AG10803 (cell line): ENCODE data around the gene SCAF1.

Source experiments
- DNase-seq: peaks from one replicate; pipeline ENCODE4 v3.0.0; 2010; ENCODE audit warnings: low read depth
- H3K4me3 ChIP-seq: 2 replicates; pipeline ENCODE4 v1.5.1; 2011; ENCODE audit warnings: mild to moderate bottlenecking, low read length, control low read depth
- TF ChIP-seq, protein P1 (sequence below): conservative IDR thresholded peaks from 2 replicates; pipeline ENCODE4 v1.5.1; 2011; ENCODE audit warnings: mild to moderate bottlenecking, low read length, control low read depth, inconsistent platforms

Gene SCAF1

GRCh38 chr19:49684983-49685553, 43.1 kb downstream of the SCAF1 start:
- no peak for DNase-seq
- no peak overlapping the region for H3K4me3 ChIP-seq
- TF ChIP-seq, protein P1, sequence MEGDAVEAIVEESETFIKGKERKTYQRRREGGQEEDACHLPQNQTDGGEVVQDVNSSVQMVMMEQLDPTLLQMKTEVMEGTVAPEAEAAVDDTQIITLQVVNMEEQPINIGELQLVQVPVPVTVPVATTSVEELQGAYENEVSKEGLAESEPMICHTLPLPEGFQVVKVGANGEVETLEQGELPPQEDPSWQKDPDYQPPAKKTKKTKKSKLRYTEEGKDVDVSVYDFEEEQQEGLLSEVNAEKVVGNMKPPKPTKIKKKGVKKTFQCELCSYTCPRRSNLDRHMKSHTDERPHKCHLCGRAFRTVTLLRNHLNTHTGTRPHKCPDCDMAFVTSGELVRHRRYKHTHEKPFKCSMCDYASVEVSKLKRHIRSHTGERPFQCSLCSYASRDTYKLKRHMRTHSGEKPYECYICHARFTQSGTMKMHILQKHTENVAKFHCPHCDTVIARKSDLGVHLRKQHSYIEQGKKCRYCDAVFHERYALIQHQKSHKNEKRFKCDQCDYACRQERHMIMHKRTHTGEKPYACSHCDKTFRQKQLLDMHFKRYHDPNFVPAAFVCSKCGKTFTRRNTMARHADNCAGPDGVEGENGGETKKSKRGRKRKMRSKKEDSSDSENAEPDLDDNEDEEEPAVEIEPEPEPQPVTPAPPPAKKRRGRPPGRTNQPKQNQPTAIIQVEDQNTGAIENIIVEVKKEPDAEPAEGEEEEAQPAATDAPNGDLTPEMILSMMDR = no peak

DNA sequence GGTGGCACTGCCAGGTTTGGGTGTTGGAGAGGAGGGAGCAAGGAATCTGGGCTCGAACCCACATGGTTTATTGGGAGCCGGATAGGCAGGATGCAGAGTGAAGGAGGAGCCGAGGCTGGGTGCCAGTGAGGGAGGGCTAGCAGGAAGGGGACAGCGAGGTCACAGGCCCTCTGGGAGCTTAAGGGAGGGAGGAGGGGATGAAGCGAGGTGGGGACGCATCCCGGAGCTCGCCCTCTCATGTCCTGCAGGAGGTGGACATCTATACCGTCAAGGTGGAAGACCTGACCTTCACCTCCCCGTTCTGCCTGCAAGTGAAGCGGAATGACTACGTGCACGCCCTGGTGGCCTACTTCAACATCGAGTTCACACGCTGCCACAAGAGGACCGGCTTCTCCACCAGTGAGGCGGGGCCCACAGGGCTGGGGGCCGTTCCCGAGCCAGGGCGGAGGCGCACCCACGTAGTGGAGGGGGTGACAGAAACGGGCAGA, 43.9 kb downstream of the SCAF1 start:
- TF ChIP-seq, protein P1 = no peak
- H3K4me3 ChIP-seq = no peak overlapping the region
- no peak for DNase-seq

- no peak overlapping the region for H3K4me3 ChIP-seq
- TF ChIP-seq, protein P1 = no peak
- DNase-seq = no peak
Observed at GRCh38 chr19:49686503-49687088, 44.6 kb downstream of the SCAF1 start.

DNA sequence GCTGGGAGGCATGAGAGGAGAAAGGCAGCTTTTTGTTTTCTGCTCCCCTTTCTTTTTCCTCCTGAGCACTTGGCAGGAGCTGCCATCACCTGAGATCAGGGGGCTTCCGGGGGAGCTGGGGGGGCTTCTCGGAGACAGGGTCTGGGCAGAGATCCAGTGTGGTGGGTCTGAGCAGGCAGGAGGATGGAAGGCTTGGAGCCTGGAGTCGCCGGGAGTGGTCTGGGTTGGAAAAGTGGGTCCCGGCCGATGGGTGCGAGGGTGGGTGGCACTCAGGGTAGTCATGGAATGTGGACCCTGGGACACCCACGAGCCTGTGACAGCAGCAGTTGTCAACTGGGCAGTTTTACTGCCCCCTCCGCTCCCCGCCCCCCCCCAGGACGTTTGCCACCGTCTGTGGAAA, 45.1 kb downstream of the SCAF1 start:
- no peak overlapping the region for H3K4me3 ChIP-seq
- DNase-seq = no peak
- TF ChIP-seq, protein P1 = no peak

GRCh38 chr19:49687566-49688316, 45.7 kb downstream of the SCAF1 start:
- H3K4me3 ChIP-seq = no peak overlapping the region
- TF ChIP-seq, protein P1 = no peak
- no peak for DNase-seq

- H3K4me3 ChIP-seq = no peak overlapping the region
Observed at GRCh38 chr19:49688531-49689132, 46.6 kb downstream of the SCAF1 start.

More at GRCh38 chr19:49688531-49689132, 46.6 kb downstream of the SCAF1 start:
- no peak for DNase-seq
- TF ChIP-seq, protein P1 = no peak
